GM12878 (cell line): Measurements from ENCODE around the gene TMEM37. TPM values are rescaled to one million over a fixed set of nuclear protein-coding genes. Genes with fewer than 3 reads are reported as not detected.

ENCODE experiments used
- ATAC-seq: fragments of 200-7000 bp; cut with Tn5 transposase; 3 replicates; pipeline ENCODE4 v1.9.1; 2020; ENCODE audit warnings: mild to moderate bottlenecking, moderate library complexity
- BruUV-seq: library from RNA; stranded (reverse); fragments of 400-500 nt; replicated peaks from 2 replicates; lab custom pipeline; 2021; lab: Mats Ljungman, UMichigan
- CTCF ChIA-PET: fragments of 300-600 bp; sonication (Branson Sonifier 250); formaldehyde crosslinking; extraction: SDS; loops from one replicate; lab custom pipeline; 2021; ENCODE audit warnings: inconsistent platforms; lab: Yijun Ruan, JAX
- POLR2A ChIA-PET: fragments of 350-600 bp; formaldehyde crosslinking; extraction: SDS; loops from one replicate; lab custom pipeline; 2021; ENCODE audit warnings: inconsistent platforms; lab: Charles Lee
- RAD21 ChIA-PET: fragments of 300-600 bp; sonication (Branson Sonifier 250); formaldehyde crosslinking; loops from one replicate; lab custom pipeline; 2023; ENCODE audit warnings: antibody characterized with exemption; ENCODE audit not compliant: unreplicated experiment; lab: Charles Lee
- SMC1A ChIA-PET: fragments of 300-600 bp; sonication (Branson Sonifier 250); formaldehyde crosslinking; loops from one replicate; lab custom pipeline; 2023; ENCODE audit not compliant: unreplicated experiment, uncharacterized antibody; lab: Charles Lee
- DNase-seq: peaks from one replicate; pipeline ENCODE4 v3.0.0-alpha.2; 2011; ENCODE audit warnings: low read depth, low spot score
- FAIRE-seq: peaks from 3 replicates; lab custom pipeline; 2011; peaks lifted over from hg19 to GRCh38; lab: Jason Lieb, UNC
- H2AFZ ChIP-seq: 2 replicates; pipeline ENCODE4 v1.6.0; 2011; ENCODE audit warnings: low read depth, low read length, control low read depth; ENCODE audit not compliant: control insufficient read depth
- H3K27ac ChIP-seq: 2 replicates; pipeline ENCODE4 v1.5.1; 2011; ENCODE audit warnings: control low read depth; ENCODE audit not compliant: control insufficient read depth, insufficient read depth
- H3K27me3 ChIP-seq, 2 experiments: replicated peaks in 1 of 2; 2 replicates each; pipeline versions ENCODE4 v1.6.0 to v1.6.1; 2011; ENCODE audit warnings: low read length in 1 of 2; ENCODE audit not compliant: control insufficient read depth in 2 of 2, insufficient read depth in 2 of 2
- H3K36me3 ChIP-seq, 2 experiments: 2 replicates each; pipeline ENCODE4 v1.5.1; 2011; ENCODE audit warnings: low read length in 1 of 2; ENCODE audit not compliant: control insufficient read depth in 2 of 2, insufficient read depth in 2 of 2
- H3K4me1 ChIP-seq: 2 replicates; pipeline ENCODE4 v1.6.1; 2011; ENCODE audit warnings: mild to moderate bottlenecking, low read length, moderate library complexity, mixed read lengths; ENCODE audit not compliant: control insufficient read depth, insufficient read depth
- H3K4me2 ChIP-seq: 2 replicates; pipeline ENCODE4 v1.6.0; 2011; ENCODE audit warnings: control low read depth; ENCODE audit not compliant: control insufficient read depth, insufficient read depth
- H3K4me3 ChIP-seq: fragments of 200-600 bp; sonication (generic); 2 replicates; pipeline ENCODE4 v1.5.1; 2016
- H3K79me2 ChIP-seq: 2 replicates; pipeline ENCODE4 v1.6.0; 2011; ENCODE audit warnings: low read length; ENCODE audit not compliant: control insufficient read depth, insufficient read depth
- H3K9ac ChIP-seq: 2 replicates; pipeline ENCODE4 v1.8.0; 2011; ENCODE audit warnings: low read length, control low read depth, mixed read lengths; ENCODE audit not compliant: control insufficient read depth, insufficient read depth
- H3K9me3 ChIP-seq: replicated peaks from 3 replicates; pipeline ENCODE4 v1.5.1; 2011; ENCODE audit warnings: mild to moderate bottlenecking, low read length; ENCODE audit not compliant: control insufficient read depth, insufficient read depth
- H4K20me1 ChIP-seq: 2 replicates; pipeline ENCODE4 v1.6.0; 2011; ENCODE audit not compliant: control insufficient read depth, insufficient read depth
- ATF2 ChIP-seq: IDR thresholded peaks from 2 replicates; pipeline ENCODE4 v1.6.1; 2012; ENCODE audit warnings: low read length, inconsistent platforms
- BHLHE40 ChIP-seq, 2 experiments: fragments of 450-650 bp in 1 of 2; IDR thresholded peaks; 2 replicates each; pipeline ENCODE4 v1.6.1; 2011 to 2017; ENCODE audit warnings: low read depth in 2 of 2, borderline replicate concordance in 1 of 2, improper control_type of control experiment in 1 of 2, low read length in 1 of 2, mild to moderate bottlenecking in 1 of 2
- CEBPB ChIP-seq, 2 experiments: fragments of 150-350 bp in 1 of 2; IDR thresholded peaks; 2 replicates each; pipeline ENCODE4 v1.6.1; 2012 to 2014; ENCODE audit warnings: low read depth in 2 of 2, low read length in 2 of 2, borderline replicate concordance in 1 of 2, inconsistent platforms in 1 of 2
- CHD4 ChIP-seq: fragments of 200-600 bp; sonication (generic); IDR thresholded peaks from 2 replicates; pipeline ENCODE4 v1.6.1; 2016; ENCODE audit warnings: mild to moderate bottlenecking
- EP300 ChIP-seq, 2 experiments: fragments of 150-350 bp in 1 of 2; IDR thresholded peaks; 2 replicates each; pipeline ENCODE4 v1.6.1; 2011 to 2012; ENCODE audit warnings: low read depth in 2 of 2, low read length in 2 of 2, borderline replicate concordance in 1 of 2, improper control_type of control experiment in 1 of 2, inconsistent platforms in 1 of 2; ENCODE audit not compliant: control insufficient read depth in 1 of 2
- FOXK2 ChIP-seq: fragments of 450-650 bp; IDR thresholded peaks from 2 replicates; pipeline ENCODE4 v1.6.1; 2017; ENCODE audit warnings: mild to moderate bottlenecking, moderate library complexity
- GABPA ChIP-seq: IDR thresholded peaks from 2 replicates; pipeline ENCODE4 v1.6.1; 2014; ENCODE audit warnings: antibody characterized with exemption, low read depth, mild to moderate bottlenecking, inconsistent platforms
- KDM1A ChIP-seq: fragments of 200-600 bp; sonication (generic); IDR thresholded peaks from 2 replicates; pipeline ENCODE4 v1.6.1; 2016; ENCODE audit warnings: borderline replicate concordance
- RAD21 ChIP-seq: IDR thresholded peaks from 2 replicates; pipeline ENCODE4 v1.6.1; 2011; ENCODE audit warnings: mild to moderate bottlenecking, low read depth, low read length, moderate library complexity; ENCODE audit not compliant: insufficient read depth
- RB1 ChIP-seq: fragments of 450-650 bp; formaldehyde crosslinking; IDR thresholded peaks from 2 replicates; pipeline ENCODE4 v1.6.1; 2017; ENCODE audit warnings: mild to moderate bottlenecking, borderline replicate concordance
- RELB ChIP-seq: fragments of 450-650 bp; IDR thresholded peaks from 2 replicates; pipeline ENCODE4 v1.6.1; 2017; ENCODE audit warnings: low read depth, mild to moderate bottlenecking, moderate library complexity
- SP1 ChIP-seq: IDR thresholded peaks from one replicate; pipeline ENCODE4 v1.6.1; 2011; ENCODE audit warnings: low read depth, low read length
- YBX1 ChIP-seq: fragments of 450-650 bp; IDR thresholded peaks from 2 replicates; pipeline ENCODE4 v1.6.1; 2016; ENCODE audit warnings: antibody characterized with exemption
- WGBS: methylation state at CpG from one replicate; pipeline ENCODE4 v1.1.6; 2016; ENCODE audit warnings: low lambda C conversion rate; ENCODE audit not compliant: insufficient replicate concordance, insufficient coverage; ENCODE audit errors: missing lambda C conversion rate; 5-methylcytosine and 5-hydroxymethylcytosine counted together
- in situ Hi-C: fragments of 300-500 bp; cut with MboI; formaldehyde crosslinking; loops from 9 replicates; pipeline ENCODE4 v1.14.3; 2018; ENCODE audit warnings: mixed read lengths
- intact Hi-C: fragments of 100-400 bp; cut with micrococcal nuclease; formaldehyde crosslinking; loops from one replicate; pipeline ENCODE4 v1.14.2; 2022; ENCODE audit not compliant: unreplicated experiment
- polyA plus RNA-seq, 11 experiments: library from polyadenylated mRNA; depleted of rRNA in 4 of 11; unstranded in 6 of 11; stranded (reverse) in 5 of 11; fragments of >200 nt; fragmentation: Nextera tagmentation in 4 of 11; fragmentation: Illumina TruSeq in 1 of 11; extraction: Ambion mirVana in 4 of 11; extraction: Trizol in 1 of 11; gene quantifications; 1 replicate in 1 of 11; 2 replicates in 10 of 11; pipeline versions ENCODE4 v1.2.1 to v1.2.3, GENCODE V29; 2011 to 2016; ENCODE audit warnings: inconsistent platforms in 2 of 11, missing spikeins in 2 of 11, low read depth in 1 of 11
- total RNA-seq, 4 experiments: library from RNA; depleted of rRNA in 3 of 4; stranded (reverse); fragments of >200 nt in 3 of 4; fragmentation: Illumina TruSeq in 1 of 4; extraction: Trizol in 1 of 4; gene quantifications; 2 replicates each; pipeline versions ENCODE4 v1.2.1 to v1.2.3, GENCODE V29; 2013 to 2021
- TF ChIP-seq, protein P1 (sequence below): fragments of 150-350 bp; IDR thresholded peaks from 2 replicates; pipeline ENCODE4 v1.6.1; 2016; ENCODE audit warnings: low read depth, low read length
- TF ChIP-seq, protein P2 (sequence below): IDR thresholded peaks from 2 replicates; pipeline ENCODE4 v1.6.1; 2011; ENCODE audit warnings: low read depth, low read length, improper control_type of control experiment, borderline replicate concordance

TMEM37 gene
- total and polyA plus RNA-seq, 10 of the 15 experiments (the other 5 are each of a cell fraction or from before 2014, with no cell fraction given), result 0.07 to 0.67 (median 0.24) TPM; not detected in 3

- FAIRE-seq, result no peak
These were observed 6.6 kb upstream of the TMEM37 start for GRCh38 chr2:119425119-119425405.

More at GRCh38 chr2:119425119-119425405, 6.6 kb upstream of the TMEM37 start:
- Histone ChIP-seq H3K9ac (no peak overlapping the region), H3K9me3 (peaks cover 3% of the 10 kb centered on the region; the same call in 2 of the 3 replicates), H3K36me3 (no peaks in the 10 kb centered on the region), H3K79me2 (no peaks in the 10 kb centered on the region), H4K20me1 (no peaks in the 10 kb centered on the region), H3K27me3 (peaks cover 0 to 2% of the 10 kb centered on the region in 2 experiments; a peak in 1 of 4 replicates), H3K4me3 (no peak overlapping the region), H3K27ac (no peak overlapping the region), H3K4me2 (no peak overlapping the region), H3K4me1 (peaks cover 8% of the 10 kb centered on the region; the same call in 1 of the 2 replicates), H2AFZ (no peak overlapping the region)
- ATAC-seq (no peak), DNase-seq (no peak)
- SMC1A ChIA-PET, result interaction anchor here (1.1 kb wide), 1 partner anchor 11 kb away, joined by 3 read pairs; no protein-coding TSS in a partner anchor
- CTCF ChIA-PET, result interaction anchor here (2.3 kb wide), 1 partner anchor 52 kb away, joined by 10 read pairs; no protein-coding TSS in a partner anchor
- WGBS, result 63% methylated on average over 1 of the region's 1 CpG
- in situ Hi-C loops, result no loop called here
- POLR2A ChIA-PET, result no interaction called here
- RAD21 ChIA-PET, result no interaction called here
- no TSS peak for BruUV-seq
- TF ChIP-seq RAD21 (no peak), ATF2 (no peak), RELB (no peak), FOXK2 (no peak), RB1 (no peak), BHLHE40 (IDR thresholded peaks at IDR 0.05; ENCODE audit: borderline replicate concordance in 1 of 2, low read depth in 2 of 2, low read length in 1 of 2) (no peak), CEBPB (IDR thresholded peaks at IDR 0.05; ENCODE audit: borderline replicate concordance in 1 of 2, low read depth in 2 of 2, low read length in 2 of 2) (no peak), KDM1A (no peak), YBX1 (no peak), GABPA (no peak), CHD4 (no peak), SP1 (no peak), EP300 (IDR thresholded peaks at IDR 0.05; ENCODE audit: borderline replicate concordance in 1 of 2, control insufficient read depth in 1 of 2, low read depth in 2 of 2, low read length in 2 of 2) (no peak)
- TF ChIP-seq, protein P1, sequence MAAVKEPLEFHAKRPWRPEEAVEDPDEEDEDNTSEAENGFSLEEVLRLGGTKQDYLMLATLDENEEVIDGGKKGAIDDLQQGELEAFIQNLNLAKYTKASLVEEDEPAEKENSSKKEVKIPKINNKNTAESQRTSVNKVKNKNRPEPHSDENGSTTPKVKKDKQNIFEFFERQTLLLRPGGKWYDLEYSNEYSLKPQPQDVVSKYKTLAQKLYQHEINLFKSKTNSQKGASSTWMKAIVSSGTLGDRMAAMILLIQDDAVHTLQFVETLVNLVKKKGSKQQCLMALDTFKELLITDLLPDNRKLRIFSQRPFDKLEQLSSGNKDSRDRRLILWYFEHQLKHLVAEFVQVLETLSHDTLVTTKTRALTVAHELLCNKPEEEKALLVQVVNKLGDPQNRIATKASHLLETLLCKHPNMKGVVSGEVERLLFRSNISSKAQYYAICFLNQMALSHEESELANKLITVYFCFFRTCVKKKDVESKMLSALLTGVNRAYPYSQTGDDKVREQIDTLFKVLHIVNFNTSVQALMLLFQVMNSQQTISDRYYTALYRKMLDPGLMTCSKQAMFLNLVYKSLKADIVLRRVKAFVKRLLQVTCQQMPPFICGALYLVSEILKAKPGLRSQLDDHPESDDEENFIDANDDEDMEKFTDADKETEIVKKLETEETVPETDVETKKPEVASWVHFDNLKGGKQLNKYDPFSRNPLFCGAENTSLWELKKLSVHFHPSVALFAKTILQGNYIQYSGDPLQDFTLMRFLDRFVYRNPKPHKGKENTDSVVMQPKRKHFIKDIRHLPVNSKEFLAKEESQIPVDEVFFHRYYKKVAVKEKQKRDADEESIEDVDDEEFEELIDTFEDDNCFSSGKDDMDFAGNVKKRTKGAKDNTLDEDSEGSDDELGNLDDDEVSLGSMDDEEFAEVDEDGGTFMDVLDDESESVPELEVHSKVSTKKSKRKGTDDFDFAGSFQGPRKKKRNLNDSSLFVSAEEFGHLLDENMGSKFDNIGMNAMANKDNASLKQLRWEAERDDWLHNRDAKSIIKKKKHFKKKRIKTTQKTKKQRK, result no peak
- TF ChIP-seq, protein P2, sequence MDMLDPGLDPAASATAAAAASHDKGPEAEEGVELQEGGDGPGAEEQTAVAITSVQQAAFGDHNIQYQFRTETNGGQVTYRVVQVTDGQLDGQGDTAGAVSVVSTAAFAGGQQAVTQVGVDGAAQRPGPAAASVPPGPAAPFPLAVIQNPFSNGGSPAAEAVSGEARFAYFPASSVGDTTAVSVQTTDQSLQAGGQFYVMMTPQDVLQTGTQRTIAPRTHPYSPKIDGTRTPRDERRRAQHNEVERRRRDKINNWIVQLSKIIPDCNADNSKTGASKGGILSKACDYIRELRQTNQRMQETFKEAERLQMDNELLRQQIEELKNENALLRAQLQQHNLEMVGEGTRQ, result no peak
- intact Hi-C loops, result no loop called here
